ENCODE results near the gene CFAP61. TPM values are rescaled to one million over a fixed set of nuclear protein-coding genes. Genes with fewer than 3 reads are reported as not detected.

The CFAP61 gene
- total RNA-seq, 2 donors from 2014 or later, result 1.0 to 1.9 TPM

- no peak overlapping the region for H3K27ac ChIP-seq
- no peaks in the 10 kb centered on the region for H3K4me1 ChIP-seq
- DNase-seq (ENCODE audit: low spot score), result no peak
- no peaks in the 10 kb centered on the region for H3K36me3 ChIP-seq
- H3K27me3 ChIP-seq, result no peaks in the 10 kb centered on the region
- H3K4me3 ChIP-seq, result no peak overlapping the region
- TF ChIP-seq CTCF (IDR thresholded peaks at IDR 0.05), result no peak
- H3K9me3 ChIP-seq, result no peaks in the 10 kb centered on the region
Measured at GRCh38 chr20:20333866-20334265, 281.5 kb downstream of the CFAP61 start.

DNA sequence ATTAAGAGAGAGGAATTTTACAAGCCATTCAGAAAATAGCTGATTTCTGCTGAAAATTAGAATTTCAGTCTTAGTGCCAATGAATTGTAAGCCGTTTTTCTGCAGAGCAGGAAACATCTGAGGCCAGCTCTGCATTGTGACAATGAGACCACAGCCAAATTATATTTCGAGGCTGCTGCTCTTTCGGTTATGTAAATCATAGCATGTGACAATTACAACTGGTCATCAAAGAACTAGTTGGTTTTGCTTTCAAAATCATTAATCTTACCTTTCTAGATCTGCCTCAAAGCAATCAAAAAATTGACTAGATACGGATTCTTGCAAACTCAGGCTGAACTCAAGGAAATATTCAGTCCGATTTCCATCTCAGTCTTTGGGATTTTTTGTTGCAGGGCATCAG, 282.2 kb downstream of the CFAP61 start:
- H3K27me3 ChIP-seq, result no peaks in the 10 kb centered on the region
- H3K27ac ChIP-seq, result no peak overlapping the region
- no peak for TF ChIP-seq CTCF (IDR thresholded peaks at IDR 0.05)
- no peaks in the 10 kb centered on the region for H3K4me1 ChIP-seq
- no peaks in the 10 kb centered on the region for H3K9me3 ChIP-seq
- no peak overlapping the region for H3K4me3 ChIP-seq
- DNase-seq (ENCODE audit: low spot score), result no peak
- H3K36me3 ChIP-seq, result no peaks in the 10 kb centered on the region

- H3K27me3 ChIP-seq, result no peaks in the 10 kb centered on the region
- DNase-seq (ENCODE audit: low spot score), result no peak
- no peaks in the 10 kb centered on the region for H3K4me1 ChIP-seq
- no peak overlapping the region for H3K4me3 ChIP-seq
- no peaks in the 10 kb centered on the region for H3K9me3 ChIP-seq
- no peaks in the 10 kb centered on the region for H3K36me3 ChIP-seq
- H3K27ac ChIP-seq, result no peak overlapping the region
- TF ChIP-seq CTCF (IDR thresholded peaks at IDR 0.05), result no peak
Measured at GRCh38 chr20:20338133-20338730, 285.9 kb downstream of the CFAP61 start.

- H3K4me3 ChIP-seq, result no peak overlapping the region
- no peaks in the 10 kb centered on the region for H3K4me1 ChIP-seq
- no peaks in the 10 kb centered on the region for H3K36me3 ChIP-seq
- H3K9me3 ChIP-seq, result no peaks in the 10 kb centered on the region
- no peak for TF ChIP-seq CTCF (IDR thresholded peaks at IDR 0.05)
- no peak overlapping the region for H3K27ac ChIP-seq
- no peak for DNase-seq (ENCODE audit: low spot score)
- H3K27me3 ChIP-seq, result no peaks in the 10 kb centered on the region
Measured at GRCh38 chr20:20340443-20340842, 288.1 kb downstream of the CFAP61 start.

- Histone ChIP-seq H3K27me3 (no peaks in the 10 kb centered on the region), H3K36me3 (no peaks in the 10 kb centered on the region), H3K4me1 (no peaks in the 10 kb centered on the region), H3K4me3 (no peak overlapping the region), H3K9me3 (no peaks in the 10 kb centered on the region), H3K27ac (no peak overlapping the region)
- no peak for DNase-seq (ENCODE audit: low spot score)
- no peak for TF ChIP-seq CTCF (IDR thresholded peaks at IDR 0.05)
Measured at GRCh38 chr20:20341371-20341770, 289.0 kb downstream of the CFAP61 start.

DNA sequence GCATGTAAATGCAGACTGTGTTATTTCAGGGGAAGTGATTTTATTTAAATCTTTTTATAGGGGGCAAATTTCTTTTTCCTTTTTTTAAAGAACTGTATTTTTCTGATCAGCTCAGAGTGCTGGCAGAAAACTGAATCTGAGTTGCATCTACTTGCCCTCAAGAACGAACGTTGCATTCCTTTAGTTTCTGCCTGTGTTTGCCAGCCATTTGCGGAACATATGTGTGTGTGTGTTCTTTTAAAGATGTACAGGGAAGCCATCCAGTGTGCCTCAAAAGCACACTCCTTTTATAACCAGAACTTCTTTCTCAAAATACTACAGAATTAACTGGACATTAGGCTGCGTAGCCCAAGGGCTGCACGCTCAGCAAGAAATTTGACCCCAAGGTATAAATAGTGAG, 289.7 kb downstream of the CFAP61 start:
- no peaks in the 10 kb centered on the region for H3K36me3 ChIP-seq
- no peak for TF ChIP-seq CTCF (IDR thresholded peaks at IDR 0.05)
- H3K4me1 ChIP-seq, result no peaks in the 10 kb centered on the region
- no peak overlapping the region for H3K27ac ChIP-seq
- H3K9me3 ChIP-seq, result peaks cover 0 to 1% of the 10 kb centered on the region in 2 donors
- no peaks in the 10 kb centered on the region for H3K27me3 ChIP-seq
- no peak for DNase-seq (ENCODE audit: low spot score)
- H3K4me3 ChIP-seq, result no peak overlapping the region
